HepG2 (cell line): ENCODE measurements around the gene MYL11. TPM values are rescaled to one million over a fixed set of nuclear protein-coding genes. Genes with fewer than 3 reads are reported as not detected.

Experiments used
- AGO2 ChIP-seq: fragments of 200-400 bp; formaldehyde crosslinking; optimal IDR thresholded peaks from 2 replicates; pipeline ENCODE3; 2017; ENCODE audit warnings: mild to moderate bottlenecking, low read depth, low read length, moderate library complexity
- AHR ChIP-seq: IDR thresholded peaks from 2 replicates; pipeline ENCODE4 v1.6.1; 2018; ENCODE audit warnings: missing genetic modification reagents, missing compliant biosample characterization
- ATF1 ChIP-seq: IDR thresholded peaks from 2 replicates; pipeline ENCODE4 v1.6.1; 2016; ENCODE audit warnings: mild to moderate bottlenecking, control low read depth
- CENPT ChIP-seq: sonication (generic); formaldehyde crosslinking; IDR thresholded peaks from 2 replicates; pipeline ENCODE4 v1.8.0; 2022; ENCODE audit warnings: low read depth, mild to moderate bottlenecking, moderate library complexity, missing genetic modification reagents
- CREB1 ChIP-seq, 2 experiments: fragments of 450-650 bp in 1 of 2; IDR thresholded peaks; 2 replicates each; pipeline ENCODE4 v1.6.1; 2016 to 2017; ENCODE audit warnings: control low read depth in 1 of 2, mild to moderate bottlenecking in 1 of 2, missing compliant biosample characterization in 1 of 2, missing genetic modification characterization in 1 of 2
- GTF2F1 ChIP-seq: fragments of 150-350 bp; IDR thresholded peaks from 2 replicates; pipeline ENCODE4 v1.6.1; 2014; ENCODE audit warnings: low read length
- KLF16 ChIP-seq, 2 experiments: sonication (generic) in 1 of 2; formaldehyde crosslinking in 1 of 2; IDR thresholded peaks; 2 replicates each; pipeline versions ENCODE4 v1.6.1 to v1.8.0; 2016 to 2023; ENCODE audit warnings: missing genetic modification reagents in 2 of 2, missing compliant biosample characterization in 1 of 2
- KLF6 ChIP-seq: IDR thresholded peaks from 2 replicates; pipeline ENCODE4 v1.8.0; 2016; ENCODE audit warnings: missing biosample characterization, missing genetic modification reagents
- MAFK ChIP-seq, 2 experiments: IDR thresholded peaks in 1 of 2; conservative IDR thresholded peaks in 1 of 2; 2 replicates each; pipeline ENCODE4 v1.6.1; 2011; ENCODE audit warnings: improper control_type of control experiment in 2 of 2, low read length in 2 of 2
- MAX ChIP-seq: IDR thresholded peaks from 2 replicates; pipeline ENCODE4 v1.6.1; 2012; ENCODE audit warnings: inconsistent platforms
- MEIS1 ChIP-seq: sonication (generic); formaldehyde crosslinking; IDR thresholded peaks from 2 replicates; pipeline ENCODE4 v1.9.0; 2021; ENCODE audit warnings: mild to moderate bottlenecking, missing genetic modification reagents, moderate library complexity, borderline replicate concordance
- NFYB ChIP-seq: sonication (generic); formaldehyde crosslinking; IDR thresholded peaks from 2 replicates; pipeline ENCODE4 v1.4.0; 2020; ENCODE audit warnings: missing genetic modification reagents
- NR0B2 ChIP-seq: sonication (generic); formaldehyde crosslinking; IDR thresholded peaks from 2 replicates; pipeline ENCODE4 v1.4.0; 2020; ENCODE audit warnings: mild to moderate bottlenecking, missing genetic modification reagents
- RERE ChIP-seq: IDR thresholded peaks from 2 replicates; pipeline ENCODE4 v1.6.1; 2016; ENCODE audit warnings: low read depth, missing genetic modification reagents, missing compliant biosample characterization
- TBX3 ChIP-seq: fragments of 450-650 bp; IDR thresholded peaks from 2 replicates; pipeline ENCODE4 v1.6.1; 2017; ENCODE audit warnings: antibody characterized with exemption, mild to moderate bottlenecking, inconsistent platforms, borderline replicate concordance
- TCF7L2 ChIP-seq: IDR thresholded peaks from 2 replicates; pipeline ENCODE4 v1.6.1; 2011; ENCODE audit warnings: mild to moderate bottlenecking, low read depth, low read length, moderate library complexity
- ZBTB20 ChIP-seq: sonication (generic); formaldehyde crosslinking; IDR thresholded peaks from 2 replicates; pipeline ENCODE4 v1.8.1; 2023; ENCODE audit warnings: missing genetic modification reagents, low read depth, mild to moderate bottlenecking, borderline replicate concordance
- ZBTB25 ChIP-seq: IDR thresholded peaks from 2 replicates; pipeline ENCODE4 v1.6.1; 2018; ENCODE audit warnings: missing genetic modification reagents
- ZFP36L2 ChIP-seq: sonication (generic); formaldehyde crosslinking; IDR thresholded peaks from 2 replicates; pipeline ENCODE4 v1.4.0; 2020; ENCODE audit warnings: missing genetic modification reagents
- ZNF788 ChIP-seq: sonication (generic); formaldehyde crosslinking; IDR thresholded peaks from 2 replicates; pipeline ENCODE4 v1.5.0; 2020; ENCODE audit warnings: mild to moderate bottlenecking, missing genetic modification reagents, borderline replicate concordance
- polyA plus RNA-seq, 8 experiments: library from polyadenylated mRNA; depleted of rRNA in 3 of 8; stranded (reverse) in 7 of 8; unstranded in 1 of 8; fragments of >200 nt; fragmentation: Illumina TruSeq in 4 of 8; extraction: Trizol in 4 of 8; gene quantifications; 2 replicates each; pipeline versions ENCODE4 v1.2.1 to v1.2.3, GENCODE V29; 2011 to 2016; ENCODE audit warnings: low read depth in 4 of 8, missing spikeins in 1 of 8, mixed read lengths in 1 of 8; ENCODE audit not compliant: insufficient read depth in 1 of 8
- total RNA-seq, 5 experiments: library from RNA; depleted of rRNA; stranded (reverse); fragments of >200 nt; fragmentation: Illumina TruSeq; extraction: Trizol; gene quantifications; 2 replicates each; pipeline ENCODE4 v1.2.3, GENCODE V29; 2016; ENCODE audit warnings: low read depth in 1 of 5
- TF ChIP-seq, protein P1 (sequence below): IDR thresholded peaks from 2 replicates; pipeline ENCODE4 v1.6.1; 2016; ENCODE audit warnings: missing compliant biosample characterization, missing genetic modification reagents, borderline replicate concordance

Gene MYL11
- total and polyA plus RNA-seq, 2 of the 13 experiments (the other 11 are each of a cell fraction or from before 2014, with no cell fraction given): not detected

DNA sequence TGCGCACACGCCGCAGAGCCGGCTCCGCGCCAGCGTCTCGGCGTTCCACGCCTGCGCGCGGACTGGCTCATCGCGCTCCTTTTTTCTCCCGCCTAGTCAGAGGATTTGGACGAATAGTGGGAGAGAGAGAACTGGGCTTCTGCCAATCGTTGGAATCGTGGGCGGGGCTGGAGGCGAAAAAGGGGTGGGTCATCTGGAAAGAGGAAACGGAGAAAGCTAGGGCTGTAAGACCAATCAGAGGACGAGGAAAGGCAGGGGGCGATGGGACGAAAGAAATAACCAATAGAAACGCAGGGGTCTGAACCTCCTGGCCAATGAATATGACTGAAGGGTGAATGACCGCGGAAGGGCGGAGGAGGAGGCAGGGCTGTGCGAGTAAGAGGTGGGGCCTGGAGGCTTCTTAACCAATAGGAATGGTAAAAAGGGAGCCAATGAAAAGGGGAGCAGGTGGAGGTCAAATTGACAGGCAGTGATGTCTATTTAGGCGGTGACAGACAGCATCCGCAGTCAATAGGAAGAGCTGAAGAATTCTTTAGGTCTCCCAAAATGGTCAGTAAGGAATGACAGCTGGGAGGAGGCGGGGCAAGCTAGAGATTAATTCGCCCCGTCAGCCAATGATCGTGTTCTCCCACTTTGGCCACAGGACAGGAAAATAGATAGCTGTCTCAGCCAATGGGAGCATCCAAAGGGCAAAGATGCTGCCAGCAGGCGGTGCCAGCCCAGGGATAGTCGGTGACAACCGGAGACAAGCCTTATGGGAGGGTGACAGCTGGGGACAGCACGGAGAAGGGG is 4.0 kb upstream of the MYL11 start, which contains the start of gene TBC1D10B (continued):
- TF ChIP-seq RERE: no peak
- TF ChIP-seq MAFK (conservative IDR thresholded peaks at IDR 0.05 in 1 of 2, IDR thresholded peaks at IDR 0.05 in 1 of 2; ENCODE audit: low read length in 2 of 2): peak; percentile 44 to 79
- no peak for TF ChIP-seq GTF2F1
- no peak for TF ChIP-seq ZFP36L2 (CRISPR knock-in tag)
- 0 out of 2 replicates have a peak, but pooled peaks have one; percentile 16 for TF ChIP-seq MAX
- TF ChIP-seq MEIS1: peak; percentile 99
- no peak for TF ChIP-seq NR0B2
- 0 out of 2 replicates have a peak, but pooled peaks have one; percentile 17 for TF ChIP-seq ZNF788 (CRISPR knock-in tag)
- TF ChIP-seq KLF16 (CRISPR knock-in tag; IDR thresholded peaks at IDR 0.05): peak in 1 of 2 experiments; percentile 50; a peak in 1 of 4 replicates
- no peak for TF ChIP-seq ZBTB20 (CRISPR knock-in tag)
- TF ChIP-seq NFYB (CRISPR knock-in tag): peak; percentile 92
- TF ChIP-seq CENPT (CRISPR knock-in tag): no peak
- TF ChIP-seq ZBTB25: peak; percentile 86; the same call in 1 of the 2 replicates
- peak; percentile 69; the same call in 1 of the 2 replicates for TF ChIP-seq TBX3
- no peak for TF ChIP-seq TCF7L2
- peak; percentile 93 for TF ChIP-seq ATF1
- TF ChIP-seq, protein P1, sequence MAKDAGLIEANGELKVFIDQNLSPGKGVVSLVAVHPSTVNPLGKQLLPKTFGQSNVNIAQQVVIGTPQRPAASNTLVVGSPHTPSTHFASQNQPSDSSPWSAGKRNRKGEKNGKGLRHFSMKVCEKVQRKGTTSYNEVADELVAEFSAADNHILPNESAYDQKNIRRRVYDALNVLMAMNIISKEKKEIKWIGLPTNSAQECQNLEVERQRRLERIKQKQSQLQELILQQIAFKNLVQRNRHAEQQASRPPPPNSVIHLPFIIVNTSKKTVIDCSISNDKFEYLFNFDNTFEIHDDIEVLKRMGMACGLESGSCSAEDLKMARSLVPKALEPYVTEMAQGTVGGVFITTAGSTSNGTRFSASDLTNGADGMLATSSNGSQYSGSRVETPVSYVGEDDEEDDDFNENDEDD (CRISPR knock-in tag): peak; percentile 84
- 0 out of 2 replicates have a peak, but pooled peaks have one; percentile 57 for TF ChIP-seq AHR (CRISPR knock-in tag)
- no peak for TF ChIP-seq AGO2
- 0 out of 2 replicates have a peak, but pooled peaks have one; percentile 18 for TF ChIP-seq KLF6 (CRISPR knock-in tag)
- TF ChIP-seq CREB1 (IDR thresholded peaks at IDR 0.05): peak; percentile 89
- TF ChIP-seq CREB1 (CRISPR knock-in tag; IDR thresholded peaks at IDR 0.05): peak; percentile 94
